ENCODE measurements around the gene FGGY. TPM values are rescaled to one million over a fixed set of nuclear protein-coding genes. Genes with fewer than 3 reads are reported as not detected.

Gene FGGY
- total RNA-seq, 1 donor from 2014 or later: 18.2 TPM

DNA sequence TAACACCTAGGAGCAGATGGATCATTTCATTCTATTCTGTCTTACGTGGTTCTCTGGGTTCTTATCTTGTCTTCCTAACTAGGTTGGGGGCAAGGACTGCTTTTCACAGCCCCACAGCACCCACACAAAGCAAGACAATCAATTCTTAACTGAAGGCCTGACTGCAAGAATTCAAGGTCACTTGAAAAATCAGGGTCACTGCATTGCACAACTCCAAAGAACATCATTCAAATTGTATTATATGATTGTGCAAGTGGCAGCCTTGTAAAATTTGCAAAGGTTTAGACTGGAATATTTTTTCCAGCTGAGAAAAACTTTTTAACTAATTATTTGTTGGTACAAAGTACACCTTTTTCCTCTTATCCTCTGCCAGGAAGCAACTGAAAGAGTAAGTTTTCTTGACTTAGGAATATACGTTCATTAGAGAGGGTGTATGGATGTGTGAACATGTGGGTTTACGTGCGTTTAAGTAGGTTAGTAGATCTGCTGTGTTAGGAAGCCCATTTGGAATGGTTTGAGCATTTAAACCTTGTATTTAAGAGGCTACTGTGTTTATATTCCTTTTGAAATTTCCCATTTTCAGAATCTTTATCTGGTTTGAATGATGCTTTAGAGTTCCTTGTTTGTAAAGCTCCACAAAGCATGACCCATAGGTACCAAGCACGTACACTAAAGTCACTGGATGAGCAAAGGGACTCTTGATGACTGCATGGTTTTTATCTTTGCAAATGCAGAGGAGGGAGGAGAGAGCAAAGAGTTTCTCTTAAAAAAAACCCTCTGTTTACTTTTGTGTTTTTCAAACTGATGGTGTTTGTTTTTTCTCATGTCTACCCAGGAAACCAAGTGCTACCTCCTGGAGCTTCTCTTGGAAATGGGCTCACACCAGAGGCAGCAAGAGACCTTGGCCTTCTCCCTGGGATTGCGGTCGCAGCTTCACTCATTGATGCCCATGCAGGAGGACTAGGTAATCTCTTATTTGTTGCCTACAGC is 214.9 kb downstream of the FGGY start:
- H3K4me1 Mint-ChIP-seq (ENCODE audit: low read depth): peaks cover 6% of the 10 kb centered on the region
- no peak overlapping the region for H3K4me3 Mint-ChIP-seq (ENCODE audit: low read depth)
- no peak overlapping the region for H3K27ac Mint-ChIP-seq
- H3K27me3 Mint-ChIP-seq: no peaks in the 10 kb centered on the region
- TF ChIP-seq, protein P1, sequence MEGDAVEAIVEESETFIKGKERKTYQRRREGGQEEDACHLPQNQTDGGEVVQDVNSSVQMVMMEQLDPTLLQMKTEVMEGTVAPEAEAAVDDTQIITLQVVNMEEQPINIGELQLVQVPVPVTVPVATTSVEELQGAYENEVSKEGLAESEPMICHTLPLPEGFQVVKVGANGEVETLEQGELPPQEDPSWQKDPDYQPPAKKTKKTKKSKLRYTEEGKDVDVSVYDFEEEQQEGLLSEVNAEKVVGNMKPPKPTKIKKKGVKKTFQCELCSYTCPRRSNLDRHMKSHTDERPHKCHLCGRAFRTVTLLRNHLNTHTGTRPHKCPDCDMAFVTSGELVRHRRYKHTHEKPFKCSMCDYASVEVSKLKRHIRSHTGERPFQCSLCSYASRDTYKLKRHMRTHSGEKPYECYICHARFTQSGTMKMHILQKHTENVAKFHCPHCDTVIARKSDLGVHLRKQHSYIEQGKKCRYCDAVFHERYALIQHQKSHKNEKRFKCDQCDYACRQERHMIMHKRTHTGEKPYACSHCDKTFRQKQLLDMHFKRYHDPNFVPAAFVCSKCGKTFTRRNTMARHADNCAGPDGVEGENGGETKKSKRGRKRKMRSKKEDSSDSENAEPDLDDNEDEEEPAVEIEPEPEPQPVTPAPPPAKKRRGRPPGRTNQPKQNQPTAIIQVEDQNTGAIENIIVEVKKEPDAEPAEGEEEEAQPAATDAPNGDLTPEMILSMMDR (IDR thresholded peaks at IDR 0.05; ENCODE audit: unreplicated experiment): no peak
- peaks cover 5% of the 10 kb centered on the region for H3K36me3 Mint-ChIP-seq (ENCODE audit: insufficient read depth)
- H3K9me3 Mint-ChIP-seq (ENCODE audit: low read depth): no peaks in the 10 kb centered on the region
- DNase-seq (ENCODE audit: low spot score, unreplicated experiment): no peak

GRCh38 chr1:59512702-59513101 is 215.8 kb downstream of the FGGY start:
- no peak for DNase-seq (ENCODE audit: low spot score, unreplicated experiment)
- no peak overlapping the region for H3K4me3 Mint-ChIP-seq (ENCODE audit: low read depth)
- no peaks in the 10 kb centered on the region for H3K9me3 Mint-ChIP-seq (ENCODE audit: low read depth)
- TF ChIP-seq, protein P1 (IDR thresholded peaks at IDR 0.05; ENCODE audit: unreplicated experiment): no peak
- peaks cover 6% of the 10 kb centered on the region for H3K36me3 Mint-ChIP-seq (ENCODE audit: insufficient read depth)
- H3K27me3 Mint-ChIP-seq: no peaks in the 10 kb centered on the region
- H3K27ac Mint-ChIP-seq: no peak overlapping the region
- H3K4me1 Mint-ChIP-seq (ENCODE audit: low read depth): peaks cover 5% of the 10 kb centered on the region

DNA sequence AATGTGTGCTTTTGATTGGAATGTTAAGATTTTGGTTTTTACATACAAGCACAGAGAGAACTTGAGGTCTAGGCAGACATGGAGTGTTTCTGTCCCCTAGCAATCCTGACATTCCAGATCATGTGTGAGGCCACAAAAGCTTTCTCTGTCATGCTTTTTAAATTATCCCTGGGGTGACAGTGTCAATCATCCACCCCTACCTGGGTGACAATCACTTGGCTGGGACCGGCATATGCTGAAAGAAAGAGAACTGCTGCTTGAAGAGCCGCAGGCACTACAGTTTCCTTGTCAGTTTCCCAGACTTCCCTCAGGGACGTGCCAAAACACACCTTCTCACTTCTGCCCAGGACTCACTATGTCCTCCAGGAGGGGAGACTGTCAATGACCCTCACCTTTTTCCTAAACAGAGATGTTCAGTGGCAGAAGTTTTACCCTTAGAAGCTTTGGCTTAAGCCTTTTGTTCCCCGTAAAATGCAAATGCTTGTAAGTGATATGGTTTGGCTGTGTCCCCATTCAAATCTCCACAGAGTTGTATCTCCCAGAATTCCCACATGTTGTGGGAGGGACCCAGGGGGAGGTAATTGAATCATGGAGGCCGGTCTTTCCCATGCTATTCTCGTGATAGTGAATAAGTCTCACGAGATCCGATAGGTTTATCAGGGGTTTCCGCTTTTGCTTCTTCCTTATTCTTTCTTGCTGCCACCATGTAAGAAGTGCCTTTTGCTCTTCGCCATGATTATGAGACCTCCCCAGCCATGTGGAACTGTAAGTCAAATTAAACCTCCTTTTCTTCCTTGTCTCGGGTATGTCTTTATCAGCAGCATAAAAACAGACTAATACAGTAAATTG is 217.4 kb downstream of the FGGY start:
- Mint-ChIP-seq H3K36me3 (ENCODE audit: insufficient read depth) (peaks cover 6% of the 10 kb centered on the region), H3K27me3 (no peaks in the 10 kb centered on the region)
- TF ChIP-seq, protein P1 (IDR thresholded peaks at IDR 0.05; ENCODE audit: unreplicated experiment): no peak

DNA sequence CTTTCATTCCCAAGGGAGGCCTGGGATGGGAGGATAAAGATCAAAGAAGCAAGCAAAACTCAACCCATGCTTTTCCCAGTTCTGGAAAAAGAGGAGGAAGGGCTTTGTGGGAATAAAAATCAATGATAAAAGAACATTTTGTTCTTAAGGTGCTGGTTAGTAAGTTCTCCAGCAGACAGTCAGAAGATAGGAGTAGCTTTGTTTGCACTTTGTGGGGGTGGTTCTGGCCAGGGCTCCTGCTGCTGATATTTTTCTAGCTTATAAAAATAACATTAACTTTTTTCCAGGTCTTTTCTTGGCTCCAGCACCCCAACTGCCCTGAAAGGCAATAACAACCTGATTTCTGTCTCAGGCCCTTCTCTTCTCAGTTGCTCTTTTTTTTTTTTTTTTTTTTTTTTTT is 220.0 kb downstream of the FGGY start:
- no peaks in the 10 kb centered on the region for H3K9me3 Mint-ChIP-seq (ENCODE audit: low read depth)
- H3K4me3 Mint-ChIP-seq (ENCODE audit: low read depth): no peak overlapping the region
- H3K36me3 Mint-ChIP-seq (ENCODE audit: insufficient read depth): peaks cover 6% of the 10 kb centered on the region
- H3K4me1 Mint-ChIP-seq (ENCODE audit: low read depth): peaks cover 4% of the 10 kb centered on the region
- no peak for DNase-seq (ENCODE audit: low spot score, unreplicated experiment)
- TF ChIP-seq, protein P1 (IDR thresholded peaks at IDR 0.05; ENCODE audit: unreplicated experiment): no peak
- H3K27me3 Mint-ChIP-seq: no peaks in the 10 kb centered on the region
- H3K27ac Mint-ChIP-seq: no peak overlapping the region

More for the DNA sequence above, 217.4 kb downstream of the FGGY start:
- no peak for DNase-seq (ENCODE audit: low spot score, unreplicated experiment)
- H3K4me3 Mint-ChIP-seq (ENCODE audit: low read depth): no peak overlapping the region
- H3K4me1 Mint-ChIP-seq (ENCODE audit: low read depth): peaks cover 5% of the 10 kb centered on the region
- H3K27ac Mint-ChIP-seq: no peak overlapping the region
- H3K9me3 Mint-ChIP-seq (ENCODE audit: low read depth): no peaks in the 10 kb centered on the region

GRCh38 chr1:59520194-59520593 is 223.3 kb downstream of the FGGY start:
- H3K9me3 Mint-ChIP-seq (ENCODE audit: low read depth): no peaks in the 10 kb centered on the region
- peaks cover 2% of the 10 kb centered on the region for H3K4me1 Mint-ChIP-seq (ENCODE audit: low read depth)
- TF ChIP-seq, protein P1 (IDR thresholded peaks at IDR 0.05; ENCODE audit: unreplicated experiment): no peak
- H3K36me3 Mint-ChIP-seq (ENCODE audit: insufficient read depth): peaks cover 5% of the 10 kb centered on the region
- no peak for DNase-seq (ENCODE audit: low spot score, unreplicated experiment)
- H3K27ac Mint-ChIP-seq: no peak overlapping the region
- no peak overlapping the region for H3K4me3 Mint-ChIP-seq (ENCODE audit: low read depth)
- H3K27me3 Mint-ChIP-seq: no peaks in the 10 kb centered on the region
